ENCODE data around the gene CACNA1C.

GRCh38 chr12:2646341-2646740 is 593.6 kb downstream of the CACNA1C start:
- TF ChIP-seq CTCF (IDR thresholded peaks at IDR 0.05): no peak
- TF ChIP-seq POLR2AphosphoS5 (IDR thresholded peaks at IDR 0.05): no peak

Data from suprapubic skin (tissue), 3 donors.